ENCODE measurements around the gene NALCN.

The NALCN gene

DNA sequence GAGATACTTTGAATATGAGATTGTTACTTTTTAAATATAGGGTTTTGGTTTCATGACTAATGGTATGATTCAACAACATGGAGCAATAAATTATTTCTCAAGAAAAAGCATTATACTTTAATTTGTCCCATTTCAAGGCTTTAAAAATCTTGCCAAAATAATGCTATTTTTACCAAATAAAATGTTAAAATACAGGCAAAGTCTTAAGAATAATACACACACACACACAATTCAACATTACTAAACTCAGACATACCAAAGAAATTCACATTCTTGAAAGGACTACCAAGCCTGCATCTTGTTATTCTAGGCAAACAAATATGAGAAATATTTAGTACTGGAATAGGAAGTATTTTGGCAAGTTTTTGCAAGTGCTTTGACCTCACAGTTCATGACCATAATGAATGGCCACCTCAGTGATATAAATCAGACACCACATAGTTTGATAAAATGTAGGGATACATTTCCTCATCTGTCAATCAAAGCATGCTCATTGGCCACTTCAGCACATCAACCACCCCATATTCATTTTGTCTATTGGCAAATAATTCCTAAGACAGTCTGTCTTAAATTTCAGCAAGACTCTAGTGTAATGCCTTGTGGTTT is 107.2 kb downstream of the NALCN start:
- TF ChIP-seq, protein P1, sequence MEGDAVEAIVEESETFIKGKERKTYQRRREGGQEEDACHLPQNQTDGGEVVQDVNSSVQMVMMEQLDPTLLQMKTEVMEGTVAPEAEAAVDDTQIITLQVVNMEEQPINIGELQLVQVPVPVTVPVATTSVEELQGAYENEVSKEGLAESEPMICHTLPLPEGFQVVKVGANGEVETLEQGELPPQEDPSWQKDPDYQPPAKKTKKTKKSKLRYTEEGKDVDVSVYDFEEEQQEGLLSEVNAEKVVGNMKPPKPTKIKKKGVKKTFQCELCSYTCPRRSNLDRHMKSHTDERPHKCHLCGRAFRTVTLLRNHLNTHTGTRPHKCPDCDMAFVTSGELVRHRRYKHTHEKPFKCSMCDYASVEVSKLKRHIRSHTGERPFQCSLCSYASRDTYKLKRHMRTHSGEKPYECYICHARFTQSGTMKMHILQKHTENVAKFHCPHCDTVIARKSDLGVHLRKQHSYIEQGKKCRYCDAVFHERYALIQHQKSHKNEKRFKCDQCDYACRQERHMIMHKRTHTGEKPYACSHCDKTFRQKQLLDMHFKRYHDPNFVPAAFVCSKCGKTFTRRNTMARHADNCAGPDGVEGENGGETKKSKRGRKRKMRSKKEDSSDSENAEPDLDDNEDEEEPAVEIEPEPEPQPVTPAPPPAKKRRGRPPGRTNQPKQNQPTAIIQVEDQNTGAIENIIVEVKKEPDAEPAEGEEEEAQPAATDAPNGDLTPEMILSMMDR (conservative IDR thresholded peaks at IDR 0.05; ENCODE audit: control insufficient read depth, insufficient read depth, low read depth, low read length), result no peak
- peak; percentile 72 for DNase-seq (ENCODE audit: low read depth)
- H3K4me3 ChIP-seq (ENCODE audit: control insufficient read depth, low read depth, low read length), result no peak overlapping the region

DNA sequence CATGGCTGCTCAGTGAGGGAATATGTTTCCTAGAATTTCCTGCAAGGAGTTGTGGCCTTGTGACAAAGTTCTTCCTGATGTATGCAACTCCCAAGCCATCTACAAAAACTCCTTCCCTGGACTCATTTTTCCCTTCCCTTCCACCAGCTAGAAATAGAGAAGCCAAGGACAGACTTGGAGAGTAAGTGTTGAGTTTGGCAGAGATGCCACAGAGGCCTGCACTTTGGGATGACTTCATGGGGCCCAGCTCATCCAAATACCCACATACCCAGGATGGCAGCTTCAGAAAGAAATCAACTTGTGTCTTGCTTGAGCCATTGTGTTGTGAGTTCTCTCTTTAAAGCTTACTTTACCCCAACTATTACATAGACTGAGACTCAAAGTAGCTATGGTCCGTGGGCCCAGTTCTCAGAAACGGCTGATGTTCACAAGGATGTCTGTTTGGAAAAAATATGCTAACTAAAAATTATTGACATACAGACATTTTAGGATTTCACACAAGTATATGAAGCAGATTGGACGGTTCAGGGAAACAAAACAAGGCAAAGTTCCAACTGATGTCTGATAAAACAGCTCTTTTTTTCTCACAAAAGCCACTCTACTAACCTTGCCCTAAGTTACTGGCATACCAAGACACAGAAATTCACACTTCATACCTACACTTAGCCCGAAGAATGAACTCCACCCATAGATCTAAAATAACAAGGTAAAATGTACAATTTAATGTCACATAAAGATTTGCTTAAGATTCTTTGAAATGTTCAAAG is 107.9 kb downstream of the NALCN start:
- TF ChIP-seq, protein P1 (conservative IDR thresholded peaks at IDR 0.05; ENCODE audit: control insufficient read depth, insufficient read depth, low read depth, low read length), result no peak
- peak; percentile 20 for DNase-seq (ENCODE audit: low read depth)
- no peak overlapping the region for H3K4me3 ChIP-seq (ENCODE audit: control insufficient read depth, low read depth, low read length)

DNA sequence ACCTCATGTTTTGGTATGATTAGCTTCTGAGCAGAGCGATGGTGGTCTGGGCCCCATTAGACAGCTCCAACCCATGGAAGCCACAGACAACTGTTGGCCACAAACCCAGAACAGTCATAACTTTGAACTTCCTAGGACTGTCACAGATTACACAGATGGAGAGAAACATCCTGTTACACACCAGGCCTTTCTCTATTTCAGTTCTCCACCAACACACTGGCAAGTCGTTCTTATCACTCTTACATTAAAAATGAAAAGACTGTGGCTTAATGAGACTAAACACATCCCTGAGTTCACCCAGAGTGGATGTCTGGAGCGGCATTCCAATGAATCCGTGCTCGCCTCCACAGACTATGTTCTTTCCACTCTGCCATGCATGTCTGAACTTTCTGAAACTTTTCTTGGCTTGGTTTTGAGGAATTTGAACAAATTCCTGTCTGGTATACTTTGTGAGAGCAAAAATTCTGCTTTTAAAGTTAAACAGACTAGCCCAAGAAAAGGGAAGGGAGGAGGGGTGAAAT is 109.1 kb downstream of the NALCN start:
- peak; percentile 74 for DNase-seq (ENCODE audit: low read depth)
- TF ChIP-seq, protein P1 (conservative IDR thresholded peaks at IDR 0.05; ENCODE audit: control insufficient read depth, insufficient read depth, low read depth, low read length), result no peak
- no peak overlapping the region for H3K4me3 ChIP-seq (ENCODE audit: control insufficient read depth, low read depth, low read length)

DNA sequence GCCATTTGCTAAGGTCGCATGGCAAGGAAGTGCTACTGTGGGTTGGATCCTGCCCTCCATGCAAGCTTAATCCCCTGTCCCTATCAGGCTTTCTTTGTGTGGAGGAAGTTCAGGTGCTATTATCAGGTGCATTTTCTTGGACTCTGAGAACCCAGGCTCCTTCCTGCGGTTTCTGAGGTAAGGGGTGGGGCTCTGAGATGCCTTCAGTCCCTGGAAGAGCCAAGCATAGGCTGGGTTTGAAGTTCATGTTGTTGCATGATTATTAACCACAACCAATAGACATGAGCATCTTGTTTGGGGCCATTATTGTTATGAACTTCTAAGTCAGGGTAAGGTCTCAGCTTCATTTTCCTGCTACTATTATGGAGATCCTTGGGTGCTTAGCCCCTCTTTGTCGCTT is 109.5 kb downstream of the NALCN start:
- H3K4me3 ChIP-seq (ENCODE audit: control insufficient read depth, low read depth, low read length), result no peak overlapping the region
- DNase-seq (ENCODE audit: low read depth), result no peak
- TF ChIP-seq, protein P1 (conservative IDR thresholded peaks at IDR 0.05; ENCODE audit: control insufficient read depth, insufficient read depth, low read depth, low read length), result no peak

DNA sequence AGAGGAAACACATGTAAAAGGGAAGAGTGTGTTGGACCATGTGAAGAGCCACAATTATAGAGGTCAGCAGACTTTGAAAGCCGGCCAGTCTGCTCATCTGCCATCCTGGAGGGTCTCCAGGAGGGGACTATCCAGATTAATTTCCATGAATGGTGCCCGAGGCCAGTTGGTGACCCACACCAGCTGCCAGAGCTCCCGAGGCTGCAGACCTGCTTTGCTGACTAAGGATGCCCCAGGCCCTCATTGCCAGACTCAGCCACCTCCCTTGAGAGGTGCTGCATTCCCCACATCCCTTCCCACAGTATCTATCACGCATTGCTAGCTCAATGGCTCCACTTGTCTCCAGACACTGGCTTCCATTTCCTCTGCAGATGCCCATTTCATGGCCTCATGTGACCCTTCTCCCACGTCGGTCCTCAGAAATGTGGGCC is 110.3 kb downstream of the NALCN start:
- H3K4me3 ChIP-seq (ENCODE audit: control insufficient read depth, low read depth, low read length), result no peak overlapping the region
- TF ChIP-seq, protein P1 (conservative IDR thresholded peaks at IDR 0.05; ENCODE audit: control insufficient read depth, insufficient read depth, low read depth, low read length), result no peak
- no peak for DNase-seq (ENCODE audit: low read depth)

DNA sequence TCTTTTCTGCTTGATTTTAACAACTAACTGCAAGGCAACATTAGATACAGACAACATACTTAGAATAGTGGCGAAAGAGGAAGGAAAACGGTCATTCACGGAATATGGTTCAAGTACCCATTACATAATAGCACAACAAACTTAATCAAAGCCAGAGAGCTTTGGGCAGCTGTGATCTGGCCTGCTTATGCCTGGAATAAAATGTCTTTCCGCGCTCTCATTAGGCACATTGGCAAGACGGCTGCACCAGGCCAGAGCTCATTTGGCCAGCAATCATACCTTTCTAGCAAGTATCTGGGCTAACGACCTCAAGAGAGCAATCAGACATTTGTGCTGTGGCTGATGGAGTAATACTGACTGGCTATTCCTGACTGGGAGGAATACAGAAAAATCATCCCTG is 112.8 kb downstream of the NALCN start:
- TF ChIP-seq, protein P1 (conservative IDR thresholded peaks at IDR 0.05; ENCODE audit: control insufficient read depth, insufficient read depth, low read depth, low read length), result no peak
- DNase-seq (ENCODE audit: low read depth), result peak; percentile 17
- no peak overlapping the region for H3K4me3 ChIP-seq (ENCODE audit: control insufficient read depth, low read depth, low read length)
